Skin epidermis (tissue), 12 donors: ENCODE data around the gene DGKK.
"Not testable (repeated sequence)": the region's sequence is repeated elsewhere in the genome, so short reads cannot be mapped to it uniquely, and the experiment has no call there.

Experiments used
- H3K27ac ChIP-seq, 21 experiments: fragments of 200-600 bp; sonication (generic) in 11 of 21; one replicate each; pipeline ENCODE4 v1.5.0; 2020; ENCODE audit warnings: mild to moderate bottlenecking in 3 of 21, inconsistent platforms in 2 of 21, moderate library complexity in 2 of 21
- H3K4me3 ChIP-seq, 7 experiments: fragments of 200-600 bp; sonication (generic) in 2 of 7; one replicate each; pipeline ENCODE4 v1.5.0; 2020; ENCODE audit warnings: inconsistent platforms in 2 of 7, mild to moderate bottlenecking in 2 of 7, moderate library complexity in 1 of 7

The DGKK gene

DNA sequence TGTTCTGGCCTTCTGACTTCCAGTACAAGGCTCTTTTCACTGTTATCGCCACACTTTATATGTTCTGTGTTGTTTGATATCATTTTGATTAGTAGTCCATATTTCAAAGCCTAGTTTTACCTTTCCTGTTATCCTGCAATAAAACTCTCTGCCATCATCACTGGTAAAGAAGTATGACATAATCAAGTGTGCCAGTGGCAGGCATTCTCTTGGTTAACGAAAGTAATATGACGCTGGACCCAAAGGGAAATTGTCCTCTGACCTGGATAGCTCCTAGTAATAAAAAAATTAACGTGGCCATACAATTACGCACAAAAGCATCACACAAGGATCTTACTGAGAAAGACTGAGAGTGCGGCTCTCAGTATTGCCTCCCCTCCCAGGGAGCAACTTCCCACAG lies 33.8 kb downstream of the DGKK start:
- H3K4me3 ChIP-seq, result no peak overlapping the region
- H3K27ac ChIP-seq, result no peak overlapping the region

DNA sequence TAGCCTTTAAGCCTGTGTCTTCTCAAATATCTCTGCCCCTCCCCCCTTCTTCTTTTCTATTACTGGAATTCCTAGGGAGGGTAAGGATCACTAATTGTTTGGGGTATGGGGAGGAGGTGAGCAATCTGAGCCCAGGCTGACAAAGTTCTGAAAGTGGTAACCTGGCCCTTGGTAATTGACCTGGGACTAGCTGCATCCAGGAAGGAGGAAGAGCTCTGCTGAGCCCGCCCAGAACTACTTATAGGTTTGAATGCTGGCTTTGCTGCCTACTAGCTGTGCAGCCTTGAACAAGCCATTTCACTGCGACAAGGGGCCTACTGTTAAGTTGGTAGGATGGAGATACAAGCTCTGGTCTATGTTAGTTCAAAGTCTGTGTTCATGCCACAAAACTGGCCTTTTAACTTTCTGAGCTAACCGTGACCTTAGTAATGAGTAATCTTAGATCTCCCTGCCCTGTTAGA lies 37.8 kb downstream of the DGKK start:
- Histone ChIP-seq H3K27ac (no peak overlapping the region), H3K4me3 (no peak overlapping the region)

DNA sequence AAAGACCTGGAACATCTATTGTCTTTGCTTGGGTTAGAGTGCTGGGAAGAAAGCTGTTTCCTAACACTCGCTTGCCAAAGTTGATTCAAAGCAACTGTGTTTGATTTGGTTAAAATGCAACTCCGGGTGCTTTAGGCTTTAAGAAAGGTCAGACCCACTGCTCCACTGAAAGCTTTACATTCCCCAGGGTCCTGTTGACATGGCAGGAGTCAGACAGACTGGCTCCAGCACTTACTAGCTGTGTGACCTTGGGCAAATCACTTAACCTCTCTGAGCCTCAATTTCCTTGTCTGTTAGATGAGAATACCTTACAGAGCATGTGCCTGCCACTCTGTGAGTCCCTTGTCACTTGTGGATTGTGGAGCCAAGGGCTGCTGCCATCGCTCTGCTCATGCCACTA lies 39.0 kb downstream of the DGKK start:
- H3K4me3 ChIP-seq, result no peak overlapping the region
- H3K27ac ChIP-seq, result no peak overlapping the region

DNA sequence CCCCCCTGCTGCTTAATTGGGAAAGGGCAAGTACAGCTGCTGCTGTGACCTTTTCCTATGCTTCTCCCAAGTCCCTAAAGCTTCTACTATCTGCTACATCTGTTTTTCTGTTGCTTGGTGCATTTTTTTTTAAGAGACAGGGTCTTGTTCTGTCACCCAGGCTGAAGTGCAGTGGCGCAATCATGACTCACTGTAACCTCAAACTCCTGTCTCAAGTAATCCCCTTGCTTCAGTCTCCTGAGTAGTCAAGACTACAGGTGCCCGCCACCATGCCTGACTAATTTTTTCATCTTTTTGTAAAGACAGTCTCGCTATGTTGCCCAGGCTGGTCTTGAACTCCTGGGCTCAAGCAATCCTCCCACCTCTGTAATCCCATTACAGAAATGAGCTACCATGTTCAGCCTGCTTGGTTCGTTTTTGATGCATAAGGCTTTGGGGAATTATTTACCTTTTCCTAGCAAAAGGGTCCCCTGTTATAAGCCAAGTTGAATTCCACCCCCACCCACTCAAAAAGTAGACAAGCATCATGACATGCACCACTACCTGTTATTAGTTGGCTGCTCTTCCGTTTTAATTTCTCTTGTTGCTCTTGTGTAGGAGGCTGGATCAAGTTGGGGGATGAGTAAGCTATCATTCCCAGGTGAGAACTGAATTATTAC lies 39.6 kb downstream of the DGKK start:
- Histone ChIP-seq H3K27ac (no peak overlapping the region), H3K4me3 (no peak overlapping the region)

DNA sequence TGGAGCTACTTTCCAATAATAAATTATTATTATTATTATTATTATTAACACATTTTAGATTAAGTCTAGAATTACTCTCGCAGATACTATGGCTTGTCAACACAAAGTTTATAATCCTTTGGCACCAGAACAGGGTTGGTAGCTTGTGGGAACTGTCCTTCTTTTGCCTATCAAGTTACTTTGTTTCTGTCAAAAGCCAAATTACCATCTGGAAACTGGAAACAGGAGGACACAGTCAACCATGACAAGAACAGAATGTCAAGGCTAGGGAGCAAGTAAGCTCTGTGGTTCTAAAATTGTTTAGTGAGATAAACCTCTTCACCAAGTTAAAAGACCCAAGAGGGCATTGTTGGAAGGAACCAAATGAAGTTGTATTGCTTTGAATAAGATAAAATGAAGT lies 42.5 kb downstream of the DGKK start:
- no peak overlapping the region for H3K27ac ChIP-seq

DNA sequence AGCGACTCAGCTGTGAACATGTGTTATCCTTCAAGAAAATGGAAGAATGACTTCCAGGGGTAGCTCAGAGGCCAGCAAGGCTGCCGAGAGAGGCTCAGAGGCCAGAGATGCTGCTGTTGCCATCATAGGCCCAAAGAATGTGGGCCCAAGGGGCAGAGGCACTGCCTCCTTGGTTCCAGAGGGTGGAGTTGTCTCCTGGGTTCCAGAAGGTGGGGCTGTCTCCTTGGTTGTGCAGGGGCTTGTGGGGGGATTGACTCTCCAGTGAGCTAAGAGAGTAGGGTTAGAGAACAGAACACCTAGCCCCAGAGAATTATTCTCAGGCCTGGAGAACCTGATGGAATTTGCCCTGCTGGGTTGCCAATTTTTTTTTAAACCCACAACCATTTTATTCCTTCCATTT lies 62.6 kb downstream of the DGKK start:
- no peak overlapping the region for H3K4me3 ChIP-seq
- H3K27ac ChIP-seq, result no peak overlapping the region

More for the DNA sequence above, 42.5 kb downstream of the DGKK start:
- no peak overlapping the region for H3K4me3 ChIP-seq

DNA sequence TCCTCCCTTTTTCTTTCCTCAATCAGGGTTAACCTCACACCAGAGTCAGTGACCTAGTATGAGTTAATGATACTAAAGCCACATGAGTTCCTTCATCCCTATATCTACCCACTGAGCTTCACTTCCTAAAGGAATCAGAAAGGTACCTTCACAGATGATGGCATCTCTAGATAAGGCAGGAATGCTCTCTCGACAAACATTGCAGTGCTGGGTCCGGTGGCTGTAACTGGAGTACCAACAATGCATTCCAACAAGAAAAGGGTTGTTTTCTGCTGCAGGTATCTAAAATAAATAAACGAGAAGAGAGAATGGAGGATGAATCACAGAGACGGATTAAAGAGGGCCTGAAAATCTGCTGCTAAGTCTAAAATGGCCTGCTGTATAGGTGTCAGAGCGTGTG lies 66.7 kb downstream of the DGKK start:
- Histone ChIP-seq H3K27ac (no peak overlapping the region), H3K4me3 (no peak overlapping the region)

DNA sequence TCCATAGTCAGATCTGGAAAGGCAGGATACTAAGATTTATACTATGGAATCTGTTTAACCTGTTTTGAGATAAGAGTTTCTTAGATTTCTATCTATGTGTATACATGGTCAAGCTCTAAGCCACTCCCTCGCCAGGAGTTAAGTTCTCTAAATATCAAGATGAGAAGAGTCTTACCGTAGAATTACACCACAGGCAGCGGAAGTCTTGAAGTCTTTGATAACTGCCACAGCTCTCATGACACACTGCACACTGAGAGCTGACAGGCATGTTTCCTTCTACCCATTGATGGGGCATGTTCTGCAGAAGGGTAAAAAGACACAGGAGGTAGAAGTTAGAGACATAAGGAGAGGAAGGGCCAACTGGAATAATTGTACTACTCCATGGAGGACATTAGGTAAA lies 67.7 kb downstream of the DGKK start:
- H3K27ac ChIP-seq, result no peak overlapping the region
- H3K4me3 ChIP-seq, result no peak overlapping the region

DNA sequence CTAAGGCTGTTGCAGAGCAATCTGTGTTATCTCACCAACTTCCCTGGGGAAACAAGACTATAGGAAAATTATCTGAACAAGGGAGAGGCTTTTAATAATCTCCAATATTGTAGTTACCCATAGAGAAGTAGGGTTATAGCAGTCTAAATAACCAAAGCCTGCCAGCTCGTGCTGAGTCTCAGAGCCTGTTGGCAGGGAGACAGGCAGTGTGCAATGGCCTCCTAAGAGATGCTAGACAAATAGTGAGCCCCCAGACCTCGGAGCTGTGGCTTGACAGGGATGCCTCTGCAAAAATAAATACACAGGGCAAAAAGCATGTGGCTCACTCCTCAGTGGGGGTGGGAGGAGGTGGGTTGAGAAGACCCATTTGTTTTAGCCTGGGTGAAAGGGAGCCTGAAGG lies 76.7 kb downstream of the DGKK start:
- H3K27ac ChIP-seq, result no peak overlapping the region
- H3K4me3 ChIP-seq, result no peak overlapping the region

DNA sequence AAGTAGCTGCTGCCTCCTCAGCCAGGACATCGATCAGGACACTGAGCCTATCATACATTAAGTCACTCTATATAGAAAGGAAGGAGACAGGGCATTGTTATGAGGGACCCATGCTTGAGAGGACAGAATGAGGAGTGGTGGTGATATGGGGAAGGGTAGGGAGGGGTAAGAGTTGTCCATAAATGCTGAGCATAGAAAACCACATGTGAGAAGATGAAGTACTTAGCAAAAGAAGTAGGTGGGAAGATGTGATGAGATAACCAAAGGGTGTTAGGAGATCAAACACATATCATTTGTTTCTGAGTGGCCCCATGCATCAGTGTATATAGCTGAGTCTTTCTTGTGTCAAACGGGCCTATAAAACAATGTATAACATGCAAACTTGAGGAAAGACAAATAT lies 84.1 kb downstream of the DGKK start:
- no peak overlapping the region for H3K4me3 ChIP-seq

DNA sequence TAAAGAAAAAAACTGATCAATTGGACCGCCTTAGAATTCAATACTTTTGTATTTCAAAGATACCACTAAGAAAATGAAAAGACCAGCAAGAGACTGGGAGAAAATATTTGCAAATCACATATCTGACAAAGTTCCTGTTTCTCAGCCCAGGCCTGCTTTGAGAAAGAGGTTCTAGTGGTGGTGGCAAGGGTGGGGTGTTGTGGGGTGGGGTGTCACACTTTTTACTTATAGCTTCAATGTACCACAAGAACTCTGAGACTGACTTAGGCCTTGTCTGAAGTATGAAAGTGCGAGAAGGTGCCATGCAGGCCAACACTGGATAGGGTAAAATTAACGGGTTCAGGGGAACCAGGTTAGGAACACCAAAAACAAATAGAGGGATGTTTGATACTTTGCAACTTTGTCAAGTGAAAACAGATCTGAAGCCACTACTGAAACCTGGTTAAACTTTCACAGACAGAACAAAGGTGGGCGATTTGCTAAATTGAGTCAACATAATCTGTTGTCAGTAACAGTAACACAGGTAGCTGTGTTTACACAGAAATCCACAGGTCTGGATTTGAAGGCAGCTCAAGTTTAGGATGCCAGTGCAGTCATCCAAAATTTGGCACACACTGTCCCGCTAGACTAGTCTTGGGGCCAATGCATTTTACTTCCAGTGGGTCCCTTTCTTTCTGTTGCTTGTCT lies 88.8 kb downstream of the DGKK start:
- no peak overlapping the region for H3K4me3 ChIP-seq
- no peak overlapping the region for H3K27ac ChIP-seq

More for the DNA sequence above, 84.1 kb downstream of the DGKK start:
- H3K27ac ChIP-seq, result no peak overlapping the region

DNA sequence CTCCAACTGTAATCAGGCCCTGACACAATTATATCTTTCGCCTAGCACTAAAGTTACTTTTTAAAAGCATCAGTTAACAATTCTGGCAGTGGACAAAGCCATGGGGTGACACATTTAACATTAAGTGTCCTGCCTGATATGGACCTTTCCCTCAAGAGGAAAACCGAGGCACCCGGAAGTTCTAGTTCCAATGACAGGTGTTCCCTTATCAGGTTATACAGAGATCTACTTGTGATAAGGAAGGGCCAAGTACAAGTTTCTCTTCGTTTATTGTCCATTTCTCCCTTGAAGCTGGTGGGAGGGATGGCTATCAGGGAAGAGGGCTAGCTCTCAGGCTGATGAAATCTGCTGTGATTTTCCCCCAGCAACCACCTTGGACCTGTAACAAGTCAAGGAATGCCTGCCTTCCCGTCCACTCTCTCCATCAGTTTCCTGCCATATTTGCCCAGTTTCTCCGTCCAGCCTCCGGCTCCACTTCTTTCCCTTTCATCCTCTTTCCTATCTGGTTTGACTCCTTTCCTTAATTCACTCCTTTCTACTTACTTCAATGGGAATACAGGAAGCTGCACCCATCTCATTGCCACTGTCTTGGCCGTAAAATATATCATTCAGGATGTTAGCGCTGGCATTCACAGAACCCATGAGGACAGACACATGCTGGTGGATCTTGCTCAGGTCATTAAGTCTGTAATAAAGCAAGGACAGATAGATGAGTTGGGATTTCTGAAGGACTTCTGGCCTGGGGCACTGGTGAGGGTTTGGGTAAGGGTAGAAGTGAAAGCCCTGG lies 95.0 kb downstream of the DGKK start:
- H3K4me3 ChIP-seq, result no peak overlapping the region
- no peak overlapping the region for H3K27ac ChIP-seq

DNA sequence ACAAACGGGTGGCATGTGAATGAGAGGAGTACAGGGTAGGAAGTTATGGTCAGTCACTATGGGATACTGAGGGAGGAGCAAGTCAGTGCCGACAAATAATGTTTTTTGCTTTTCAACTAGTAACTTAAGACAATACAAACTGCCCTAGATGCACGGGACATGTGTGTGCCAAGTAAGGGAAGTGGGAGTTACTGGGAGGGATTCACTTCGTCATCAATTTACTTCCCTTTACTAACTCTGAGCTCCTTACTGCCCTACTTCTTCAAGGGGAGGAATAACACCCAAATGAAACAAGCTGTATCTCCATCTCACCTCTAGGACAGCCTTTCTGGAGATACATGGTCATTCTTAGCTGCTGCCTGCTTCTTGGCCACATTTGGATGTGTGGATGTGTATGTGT lies 97.7 kb downstream of the DGKK start:
- no peak overlapping the region for H3K27ac ChIP-seq
- H3K4me3 ChIP-seq, result no peak overlapping the region

DNA sequence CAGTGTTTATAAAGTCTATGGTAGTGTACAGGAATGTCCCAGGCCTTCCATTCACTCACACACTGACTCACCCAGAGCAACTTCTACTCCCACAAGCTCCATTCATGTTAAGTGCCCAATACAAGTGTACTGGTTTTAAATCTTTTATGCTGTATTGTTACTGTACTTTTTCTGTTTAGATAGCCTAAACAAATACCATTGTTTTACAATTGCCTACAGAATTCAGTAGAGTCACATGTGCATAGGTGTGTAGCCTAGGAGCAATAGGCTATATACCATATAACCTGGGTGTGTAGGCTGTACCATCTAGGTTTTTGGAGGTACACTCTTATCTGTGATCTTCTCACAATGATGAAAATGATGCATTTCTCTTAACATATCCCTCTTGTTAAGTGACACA lies 126.7 kb downstream of the DGKK start:
- Histone ChIP-seq H3K4me3 (no peak overlapping the region), H3K27ac (no peak overlapping the region)

DNA sequence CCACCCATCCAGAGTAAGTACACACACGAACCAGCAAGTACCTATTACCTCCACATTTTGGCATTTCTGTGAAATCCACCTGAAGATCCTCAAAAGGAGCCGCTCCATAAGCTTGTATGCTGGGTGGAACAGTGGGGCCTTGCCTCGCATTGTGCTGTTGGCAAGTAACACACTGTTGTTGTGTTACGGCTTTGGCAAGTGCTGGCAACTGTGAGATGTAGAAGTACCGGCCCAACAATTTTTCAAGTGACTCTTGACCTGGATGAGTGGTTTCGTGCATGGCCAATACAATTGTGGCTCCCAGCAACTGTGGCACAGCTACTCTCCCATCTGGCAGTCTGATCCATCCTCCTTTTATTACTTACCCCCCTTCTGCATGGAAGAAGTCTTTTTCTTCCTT lies 137.3 kb downstream of the DGKK start:
- no peak overlapping the region for H3K4me3 ChIP-seq
- H3K27ac ChIP-seq, result no peak overlapping the region

DNA sequence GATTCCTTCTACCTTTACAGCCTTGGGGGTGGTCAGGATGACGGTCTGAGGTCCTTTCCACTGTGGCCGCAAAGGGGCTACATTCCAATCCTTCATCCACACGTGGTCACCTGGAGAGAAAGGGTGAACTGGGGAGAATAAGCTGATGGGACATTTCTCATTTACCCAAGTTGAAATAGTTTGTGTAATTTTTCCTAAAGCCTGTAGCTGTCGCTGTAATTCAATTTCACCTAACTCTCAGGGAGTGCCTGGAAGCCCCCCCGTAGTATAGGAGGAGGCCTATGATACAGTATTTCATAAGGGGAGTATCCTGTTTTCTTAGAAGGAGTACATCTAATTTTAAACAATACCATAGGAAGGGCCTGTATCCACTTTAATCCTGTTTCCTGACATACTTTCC lies 138.0 kb downstream of the DGKK start:
- not testable (repeated sequence) for H3K4me3 ChIP-seq, H3K27ac ChIP-seq

DNA sequence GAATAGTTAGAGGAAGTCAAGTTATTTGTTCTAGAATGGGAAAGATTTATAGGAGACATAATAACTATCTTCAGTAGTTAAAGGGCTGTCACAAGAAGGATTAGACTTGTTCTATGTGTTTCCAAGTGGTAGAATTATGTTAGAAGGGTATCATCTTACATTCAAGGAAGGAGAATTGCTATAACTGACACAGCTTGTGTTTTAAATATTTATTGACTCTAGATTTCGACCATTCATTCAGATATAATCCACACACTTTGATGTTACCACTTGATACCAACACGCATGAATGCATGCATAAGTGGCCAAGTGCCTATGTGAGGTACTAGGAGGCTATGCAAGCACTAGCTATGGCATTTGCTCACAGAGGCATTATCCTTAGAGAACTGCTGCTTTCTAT lies 143.4 kb downstream of the DGKK start:
- no peak overlapping the region for H3K27ac ChIP-seq
- H3K4me3 ChIP-seq, result no peak overlapping the region
